GM21381 (cell line): ENCODE data around the gene DMAC1.

ENCODE experiments used
- ATAC-seq: cut with Tn5 transposase; IDR thresholded peaks from one replicate; pipeline ENCODE4 v1.9.1; 2021; ENCODE audit warnings: mild to moderate bottlenecking, moderate library complexity; ENCODE audit not compliant: unreplicated experiment

DMAC1 gene

DNA sequence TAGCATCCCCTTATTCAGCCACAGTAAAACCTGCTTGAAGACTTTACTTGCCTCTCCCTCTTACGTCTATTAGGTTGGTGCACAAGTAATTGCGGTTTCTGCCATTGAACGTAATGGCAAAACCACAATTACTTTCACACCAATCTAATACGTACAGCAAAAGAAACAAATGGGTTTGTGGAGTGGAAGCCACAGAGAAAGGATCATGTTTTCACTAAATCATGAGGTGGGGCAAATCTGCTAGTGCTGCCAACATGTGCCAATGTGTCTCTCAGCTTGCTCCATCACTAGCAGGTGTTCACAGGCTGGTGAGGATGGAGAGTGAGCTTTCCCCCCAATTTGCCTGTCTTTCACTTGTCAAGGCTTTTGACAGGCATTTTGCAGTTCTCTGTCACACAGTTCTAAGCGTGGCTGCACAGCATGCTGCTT lies 15.9 kb downstream of the DMAC1 start:
- ATAC-seq: no peak

GRCh38 chr9:7782400-7783120 lies 17.0 kb downstream of the DMAC1 start:
- ATAC-seq: no peak

DNA sequence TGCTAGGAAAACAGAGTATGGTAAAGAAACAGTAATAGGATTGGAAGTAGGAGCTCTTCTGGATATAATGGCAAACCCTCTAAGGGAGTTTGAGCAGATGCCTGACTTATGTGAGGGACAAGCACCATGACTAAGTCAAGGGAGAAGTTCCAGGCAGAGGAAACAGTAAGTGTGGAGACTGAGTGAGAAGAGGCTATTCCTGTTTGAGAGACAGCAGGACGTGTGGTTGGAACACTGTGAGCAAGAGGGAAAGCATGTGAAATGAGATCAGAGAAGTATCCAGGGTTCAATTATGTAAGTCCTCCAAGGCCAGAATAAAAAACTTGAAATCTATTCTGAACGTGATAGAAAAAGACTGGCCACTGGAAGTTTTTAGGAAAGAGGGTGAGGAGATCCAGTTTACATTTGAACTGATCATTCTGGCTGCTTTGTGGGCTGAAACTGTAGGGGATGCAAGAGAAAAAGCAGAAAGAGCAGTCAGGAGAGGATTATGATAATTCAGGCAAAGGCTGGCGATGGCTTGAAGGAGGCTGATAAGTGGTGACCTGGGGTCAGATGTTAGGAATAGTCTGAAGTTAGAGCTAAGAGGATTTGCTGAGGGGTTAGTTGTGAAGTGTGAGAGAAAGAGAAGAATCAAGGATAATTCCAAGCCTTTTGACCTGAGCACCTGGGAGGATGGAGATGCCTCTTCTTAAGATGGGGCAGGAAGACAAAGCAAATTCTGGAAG lies 19.2 kb downstream of the DMAC1 start:
- no peak for ATAC-seq

DNA sequence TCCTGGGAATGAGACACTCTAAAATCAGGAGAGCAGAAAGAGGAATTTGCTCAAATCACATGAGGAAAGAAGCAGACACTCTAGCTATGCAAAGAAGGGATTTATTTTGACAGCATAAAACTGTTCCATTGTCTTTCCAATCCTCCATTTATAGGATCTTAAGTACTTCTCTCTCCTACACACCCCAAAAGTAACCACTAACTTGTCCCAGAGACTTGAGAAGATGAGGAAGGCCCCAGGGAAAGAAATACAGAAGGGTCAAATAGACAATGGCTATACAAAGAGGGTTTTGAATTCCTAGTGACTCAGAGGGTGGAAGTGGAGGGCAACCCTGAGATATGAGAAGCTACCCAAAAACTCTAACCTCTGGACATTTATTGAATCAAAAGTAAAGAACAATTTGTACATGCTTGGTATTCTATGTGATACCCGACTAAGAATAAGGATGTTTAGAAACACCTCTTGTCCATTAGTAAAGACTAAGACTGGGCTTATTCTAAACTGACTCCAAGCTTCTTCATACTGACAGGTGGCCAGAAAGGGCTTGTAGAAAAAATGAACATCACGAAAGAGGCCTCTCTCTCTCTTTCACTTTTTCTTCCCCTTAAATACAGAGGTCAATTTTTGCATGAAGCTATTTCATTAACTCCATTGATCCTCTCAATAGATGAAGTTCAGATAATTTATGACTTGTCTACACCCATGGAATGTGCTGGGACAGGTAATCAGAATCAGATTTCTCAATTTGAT lies 20.6 kb downstream of the DMAC1 start:
- ATAC-seq: no peak

DNA sequence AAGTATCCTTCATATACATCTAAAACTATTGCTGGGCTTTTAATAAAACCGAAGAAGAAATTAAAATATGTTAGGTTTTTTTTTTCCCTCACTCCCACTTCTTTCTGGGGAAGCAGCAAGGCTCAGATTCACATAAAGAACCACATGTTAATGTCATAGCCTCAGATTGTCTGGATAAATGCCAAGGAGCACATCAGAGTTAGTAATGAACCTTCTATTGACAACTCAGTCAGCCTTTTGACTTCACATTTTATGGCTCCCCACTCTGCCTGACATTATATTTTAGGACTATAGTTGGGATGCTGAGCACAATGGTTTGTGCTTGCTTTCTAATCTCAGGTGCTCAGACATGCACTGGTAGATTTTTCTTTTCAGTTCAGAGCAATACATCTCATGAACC lies 21.8 kb downstream of the DMAC1 start:
- ATAC-seq: no peak

- no peak for ATAC-seq
These were observed 29.5 kb downstream of the DMAC1 start for GRCh38 chr9:7770111-7770510.

- ATAC-seq: no peak
These were observed 37.0 kb downstream of the DMAC1 start for GRCh38 chr9:7762600-7762999.

- no peak for ATAC-seq
These were observed 39.6 kb downstream of the DMAC1 start for GRCh38 chr9:7760014-7760415.

- ATAC-seq: peak; percentile 97
These were observed 43.5 kb downstream of the DMAC1 start for GRCh38 chr9:7756088-7756487.

- no peak for ATAC-seq
These were observed 47.1 kb downstream of the DMAC1 start for GRCh38 chr9:7752481-7752880.
